ENCODE measurements around the gene PRIMPOL. TPM values are rescaled to one million over a fixed set of nuclear protein-coding genes. Genes with fewer than 3 reads are reported as not detected.

The PRIMPOL gene
- total RNA-seq, 2 donors from 2014 or later = 16.0 to 21.6 TPM

GRCh38 chr4:184643731-184644130 is 5.8 kb upstream of the PRIMPOL start:
- DNase-seq = no peak
- Histone ChIP-seq H3K27ac (no peak overlapping the region), H3K4me1 (peaks cover 7% of the 10 kb centered on the region), H3K4me3 (no peak overlapping the region), H3K27me3 (no peaks in the 10 kb centered on the region), H3K9me3 (no peaks in the 10 kb centered on the region), H3K9ac (ENCODE audit: low read depth in 2 of 2, low read length in 2 of 2) (no peak overlapping the region), H3K36me3 (no peaks in the 10 kb centered on the region)
- intact Hi-C loops (cut with DNase I) = loop anchor here (10.0 kb wide), 1 partner anchor 91 kb away; the partner anchor contains the start of gene CENPU
- no peak for TF ChIP-seq CTCF (IDR thresholded peaks at IDR 0.05)

GRCh38 chr4:184644553-184645307 is 4.8 kb upstream of the PRIMPOL start:
- no peak for DNase-seq
- no peak overlapping the region for H3K4me3 ChIP-seq
- H3K36me3 ChIP-seq = no peaks in the 10 kb centered on the region
- no peak overlapping the region for H3K27ac ChIP-seq
- peaks cover 7% of the 10 kb centered on the region for H3K4me1 ChIP-seq
- H3K9ac ChIP-seq (ENCODE audit: low read depth in 2 of 2, low read length in 2 of 2) = no peak overlapping the region
- TF ChIP-seq CTCF (IDR thresholded peaks at IDR 0.05) = no peak
- H3K9me3 ChIP-seq = no peaks in the 10 kb centered on the region
- H3K27me3 ChIP-seq = no peaks in the 10 kb centered on the region
- intact Hi-C loops (cut with DNase I) = loop anchor here (10.0 kb wide), 1 partner anchor 90 kb away; the partner anchor contains the start of gene CENPU

GRCh38 chr4:184645904-184646610 is 3.5 kb upstream of the PRIMPOL start:
- H3K27me3 ChIP-seq = no peaks in the 10 kb centered on the region
- H3K4me3 ChIP-seq = no peak overlapping the region
- no peak for TF ChIP-seq CTCF (IDR thresholded peaks at IDR 0.05)
- peak overlapping the region; percentile 99 for H3K27ac ChIP-seq
- intact Hi-C loops (cut with DNase I) = loop anchor here (10.0 kb wide), 1 partner anchor 89 kb away; the partner anchor contains the start of gene CENPU
- no peak overlapping the region for H3K9ac ChIP-seq (ENCODE audit: low read depth in 2 of 2, low read length in 2 of 2)
- DNase-seq = peak; percentile 63
- no peaks in the 10 kb centered on the region for H3K36me3 ChIP-seq
- peaks cover 7% of the 10 kb centered on the region for H3K4me1 ChIP-seq
- no peaks in the 10 kb centered on the region for H3K9me3 ChIP-seq

- H3K4me3 ChIP-seq = peak overlapping the region; percentile 85
- peaks cover 7% of the 10 kb centered on the region for H3K4me1 ChIP-seq
- H3K9ac ChIP-seq (ENCODE audit: low read depth in 2 of 2, low read length in 2 of 2) = peak overlapping the region; percentile 85 to 97
- TF ChIP-seq CTCF (IDR thresholded peaks at IDR 0.05) = no peak
- peak overlapping the region; percentile 99 for H3K27ac ChIP-seq
- no peaks in the 10 kb centered on the region for H3K36me3 ChIP-seq
- H3K9me3 ChIP-seq = no peaks in the 10 kb centered on the region
- intact Hi-C loops (cut with DNase I) = loop anchor here (10.0 kb wide), 1 partner anchor 87 kb away; the partner anchor contains the start of gene CENPU
- H3K27me3 ChIP-seq = no peaks in the 10 kb centered on the region
- no peak for DNase-seq
Observed at GRCh38 chr4:184647266-184648053, 2.1 kb upstream of the PRIMPOL start.

- Histone ChIP-seq H3K4me3 (peak overlapping the region; percentile 85), H3K9ac (ENCODE audit: low read depth in 2 of 2, low read length in 2 of 2) (peak overlapping the region; percentile 85 to 97), H3K9me3 (no peaks in the 10 kb centered on the region), H3K4me1 (peaks cover 7% of the 10 kb centered on the region), H3K27me3 (no peaks in the 10 kb centered on the region), H3K27ac (peak overlapping the region; percentile 99), H3K36me3 (no peaks in the 10 kb centered on the region)
- intact Hi-C loops (cut with DNase I) = loop anchor here (10.0 kb wide), 1 partner anchor 87 kb away; the partner anchor contains the start of gene CENPU
- no peak for DNase-seq
- no peak for TF ChIP-seq CTCF (IDR thresholded peaks at IDR 0.05)
Observed at GRCh38 chr4:184648054-184648312, 1.6 kb upstream of the PRIMPOL start.
